Fibroblast of lung (primary cell): ENCODE data around the gene DPEP2. TPM values are rescaled to one million over a fixed set of nuclear protein-coding genes. Genes with fewer than 3 reads are reported as not detected.
"Not testable (repeated sequence)": the region's sequence is repeated elsewhere in the genome, so short reads cannot be mapped to it uniquely, and the experiment has no call there.

Source experiments
- DNase-seq, 2 donors: peaks; one replicate each; pipeline versions ENCODE4 v3.0.0 to v3.0.0-alpha.2; 2010; ENCODE audit warnings: low read depth in 2 of 2
- H2AFZ ChIP-seq: 2 replicates; pipeline ENCODE4 v1.5.1; 2012; ENCODE audit warnings: low read length, control low read depth, inconsistent platforms
- H3K27ac ChIP-seq: 2 replicates; pipeline ENCODE4 v1.5.1; 2011; ENCODE audit warnings: low read length, control low read depth; ENCODE audit not compliant: insufficient read depth
- H3K27me3 ChIP-seq: 2 replicates; pipeline ENCODE4 v1.5.1; 2011; ENCODE audit warnings: mild to moderate bottlenecking, low read length; ENCODE audit not compliant: control insufficient read depth, insufficient read depth
- H3K36me3 ChIP-seq: 2 replicates; pipeline ENCODE4 v1.5.1; 2011; ENCODE audit warnings: low read length; ENCODE audit not compliant: control insufficient read depth, insufficient read depth
- H3K4me1 ChIP-seq: 2 replicates; pipeline ENCODE4 v1.5.1; 2011; ENCODE audit warnings: low read length; ENCODE audit not compliant: control insufficient read depth, insufficient read depth; ENCODE audit errors: extremely low read depth
- H3K4me2 ChIP-seq: 2 replicates; pipeline ENCODE4 v1.5.1; 2011; ENCODE audit warnings: low read length, control low read depth; ENCODE audit not compliant: insufficient read depth; ENCODE audit errors: extremely low read depth
- H3K4me3 ChIP-seq, 4 experiments: fragments of 200-600 bp in 1 of 4; sonication (generic) in 1 of 4; replicated peaks in 1 of 4; 2 replicates each; pipeline ENCODE4 v1.5.1; 2011 to 2016; ENCODE audit warnings: low read length in 4 of 4, low read depth in 3 of 4, mild to moderate bottlenecking in 3 of 4, control low read depth in 2 of 4, inconsistent platforms in 1 of 4, mixed read lengths in 1 of 4; ENCODE audit not compliant: insufficient read depth in 1 of 4; ENCODE audit errors: control extremely low read depth in 1 of 4
- H3K79me2 ChIP-seq: 2 replicates; pipeline ENCODE4 v1.5.1; 2012; ENCODE audit warnings: mild to moderate bottlenecking, low read length, inconsistent platforms; ENCODE audit not compliant: control insufficient read depth, insufficient read depth
- H3K9ac ChIP-seq: 2 replicates; pipeline ENCODE4 v1.5.1; 2011; ENCODE audit warnings: mild to moderate bottlenecking, low read length, control low read depth; ENCODE audit not compliant: insufficient read depth
- H3K9me3 ChIP-seq: 2 replicates; pipeline ENCODE4 v1.5.1; 2012; ENCODE audit warnings: low read depth, low read length; ENCODE audit not compliant: control insufficient read depth, insufficient read depth
- H4K20me1 ChIP-seq: 2 replicates; pipeline ENCODE4 v1.5.1; 2011; ENCODE audit warnings: low read length; ENCODE audit not compliant: control insufficient read depth, insufficient read depth; ENCODE audit errors: extremely low read depth
- CTCF ChIP-seq, 2 donors: IDR thresholded peaks in 1 of 2; conservative IDR thresholded peaks in 1 of 2; 1 replicate in 1 of 2; 2 replicates in 1 of 2; pipeline ENCODE4 v1.5.1; 2011 to 2012; ENCODE audit warnings: low read length in 2 of 2, control low read depth in 1 of 2, inconsistent platforms in 1 of 2, low read depth in 1 of 2, mild to moderate bottlenecking in 1 of 2
- EZH2 ChIP-seq: IDR thresholded peaks from 2 replicates; pipeline ENCODE4 v1.5.1; 2012; ENCODE audit warnings: low read length, control low read depth, mild to moderate bottlenecking; ENCODE audit errors: missing control alignments
- polyA plus RNA-seq, 2 donors: library from polyadenylated mRNA; depleted of rRNA in 1 of 2; stranded (reverse) in 1 of 2; unstranded in 1 of 2; fragments of >200 nt; gene quantifications; 2 replicates each; pipeline ENCODE4 v1.2.1, GENCODE V29; 2011 to 2012; ENCODE audit warnings: missing spikeins in 1 of 2
- total RNA-seq: library from RNA; depleted of rRNA; stranded (reverse); fragments of >200 nt; gene quantifications from 2 replicates; pipeline ENCODE4 v1.2.1, GENCODE V29; 2014

Gene DPEP2
- total and polyA plus RNA-seq, 2 donors (not counting 1 experiment from before 2014, with no cell fraction given) = not detected

- Histone ChIP-seq H3K79me2 (no peaks in the 10 kb centered on the region), H3K4me3 (no peak overlapping the region), H3K27ac (no peak overlapping the region), H3K4me2 (no peak overlapping the region), H3K9ac (no peak overlapping the region), H3K36me3 (peaks cover 3% of the 10 kb centered on the region), H3K4me1 (no peaks in the 10 kb centered on the region), H4K20me1 (no peaks in the 10 kb centered on the region), H2AFZ (no peak overlapping the region), H3K9me3 (no peaks in the 10 kb centered on the region), H3K27me3 (no peaks in the 10 kb centered on the region)
- DNase-seq = no peak
- TF ChIP-seq EZH2 (no peak), CTCF (conservative IDR thresholded peaks at IDR 0.05 in 1 of 2, IDR thresholded peaks at IDR 0.05 in 1 of 2; ENCODE audit: low read depth in 1 of 2, low read length in 2 of 2) (no peak)
Observed at GRCh38 chr16:68035227-68035626, 35.9 kb upstream of the DPEP2 start.

- Histone ChIP-seq H3K27me3 (no peaks in the 10 kb centered on the region), H3K4me1 (peaks cover 2% of the 10 kb centered on the region), H3K79me2 (no peaks in the 10 kb centered on the region), H3K9ac (no peak overlapping the region), H3K27ac (no peak overlapping the region), H3K9me3 (no peaks in the 10 kb centered on the region), H2AFZ (no peak overlapping the region), H3K36me3 (peaks cover 2% of the 10 kb centered on the region), H3K4me2 (no peak overlapping the region), H3K4me3 (no peak overlapping the region), H4K20me1 (no peaks in the 10 kb centered on the region)
- TF ChIP-seq CTCF (conservative IDR thresholded peaks at IDR 0.05 in 1 of 2, IDR thresholded peaks at IDR 0.05 in 1 of 2; ENCODE audit: low read depth in 1 of 2, low read length in 2 of 2) (no peak), EZH2 (no peak)
- DNase-seq = peak in 1 of 2 donors; percentile 58
Observed at GRCh38 chr16:68033101-68033500, 33.8 kb upstream of the DPEP2 start.

GRCh38 chr16:68031951-68032350, 32.7 kb upstream of the DPEP2 start:
- Histone ChIP-seq H3K27me3 (no peaks in the 10 kb centered on the region), H3K79me2 (no peaks in the 10 kb centered on the region), H3K9ac (no peak overlapping the region), H3K4me1 (peaks cover 2% of the 10 kb centered on the region), H3K27ac (no peak overlapping the region), H2AFZ (no peak overlapping the region), H3K4me2 (no peak overlapping the region), H4K20me1 (no peaks in the 10 kb centered on the region), H3K9me3 (no peaks in the 10 kb centered on the region), H3K4me3 (no peak overlapping the region), H3K36me3 (no peaks in the 10 kb centered on the region)
- no peak for TF ChIP-seq CTCF (conservative IDR thresholded peaks at IDR 0.05 in 1 of 2, IDR thresholded peaks at IDR 0.05 in 1 of 2; ENCODE audit: low read depth in 1 of 2, low read length in 2 of 2)
- no peak for TF ChIP-seq EZH2
- DNase-seq = peak in 1 of 2 donors; percentile 29

- H3K79me2 ChIP-seq, H3K27ac ChIP-seq, H3K4me2 ChIP-seq, H3K9me3 ChIP-seq, H3K36me3 ChIP-seq, H3K9ac ChIP-seq, H2AFZ ChIP-seq, H3K4me3 ChIP-seq, H4K20me1 ChIP-seq, H3K27me3 ChIP-seq, H3K4me1 ChIP-seq: not testable (repeated sequence)
- peak; percentile 49 to 73 for DNase-seq
Observed at GRCh38 chr16:68030108-68030507, 30.8 kb upstream of the DPEP2 start.
